Hindlimb muscle (tissue), 1 donor: ENCODE data around the gene METTL6. TPM values are rescaled to one million over a fixed set of nuclear protein-coding genes. Genes with fewer than 3 reads are reported as not detected.
"Not testable (repeated sequence)": the region's sequence is repeated elsewhere in the genome, so short reads cannot be mapped to it uniquely, and the experiment has no call there.

ENCODE experiments used
- DNase-seq: peaks from one replicate; pipeline ENCODE4 v3.0.0-alpha.2; 2013
- polyA plus RNA-seq: library from polyadenylated mRNA; unstranded; fragments of 120-200 nt; gene quantifications from one replicate; pipeline ENCODE4 v1.2.1, GENCODE V29; 2013; ENCODE audit not compliant: insufficient read length

The METTL6 gene
- polyA plus RNA-seq, 1 donor = 15.4 TPM

DNA sequence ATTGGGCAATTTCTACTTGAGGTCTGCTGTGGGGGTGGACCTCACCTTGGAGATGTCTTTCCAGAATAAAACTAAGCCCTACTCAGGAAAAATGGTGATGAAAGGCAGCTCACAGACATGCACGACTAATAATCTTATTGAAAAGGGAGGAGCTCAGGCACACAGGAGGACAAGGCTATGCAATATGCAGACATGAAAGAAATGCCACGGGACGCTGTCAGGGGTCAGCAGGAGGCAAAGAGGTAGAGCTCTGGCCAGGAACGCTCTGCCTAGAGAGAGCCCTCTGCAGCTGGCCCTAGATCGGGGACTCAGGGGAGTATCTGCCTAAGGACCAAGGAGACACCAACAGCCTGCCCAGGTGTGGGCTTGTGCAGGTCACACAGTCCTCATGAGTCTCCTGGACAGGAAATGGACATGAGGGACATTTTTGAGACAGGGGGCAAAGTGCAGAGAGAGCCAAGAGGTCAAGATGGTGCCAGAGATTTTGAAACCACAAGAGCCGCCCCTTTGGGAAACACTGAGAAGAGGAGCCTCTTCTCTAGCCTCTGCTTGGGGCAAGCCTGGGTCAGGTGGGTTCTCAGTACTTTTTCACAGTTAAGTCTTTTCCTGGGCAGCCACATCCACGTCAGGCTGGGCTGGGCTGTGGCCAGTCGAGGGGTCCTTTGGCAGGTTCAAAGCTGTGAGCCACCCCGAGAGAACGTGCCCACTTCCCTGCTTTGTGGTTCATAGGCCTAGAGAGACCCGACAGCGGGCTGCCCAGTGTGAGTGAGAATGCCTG lies 23.3 kb upstream of the METTL6 start:
- no peak for DNase-seq

GRCh38 chr3:15449489-15450224 lies 22.3 kb upstream of the METTL6 start:
- no peak for DNase-seq

DNA sequence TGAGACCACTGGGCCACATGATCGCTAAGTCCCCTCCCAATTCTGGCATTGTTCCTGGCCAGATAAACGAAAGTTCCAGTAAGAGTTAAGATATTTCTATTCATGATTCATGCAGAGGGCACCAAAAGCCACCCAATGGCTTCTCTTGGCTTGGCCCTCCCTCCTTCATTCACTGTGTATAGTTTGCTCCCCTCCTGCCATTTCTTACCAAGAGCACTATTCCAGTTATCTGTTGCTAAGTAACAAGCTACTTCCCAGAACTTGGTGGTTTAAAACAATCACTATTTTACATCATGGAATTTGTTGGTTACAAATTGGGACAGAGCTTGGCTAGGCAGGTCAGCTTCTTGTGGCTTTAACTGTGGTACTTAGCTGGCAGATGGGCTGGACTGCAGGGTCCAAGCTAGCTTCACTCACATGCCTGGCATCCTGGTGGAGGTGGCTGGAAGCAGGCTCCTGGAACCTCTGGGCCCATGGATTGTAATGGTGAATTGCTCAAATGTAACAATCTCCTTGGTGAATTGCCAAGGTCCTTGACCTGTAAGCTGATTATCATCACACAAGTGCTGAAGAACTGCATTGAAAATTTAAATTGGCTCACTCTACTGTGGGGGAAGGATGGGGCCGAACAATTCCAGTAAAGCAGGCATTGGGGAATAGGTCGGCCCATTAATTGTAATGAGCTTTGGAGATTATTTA lies 16.6 kb upstream of the METTL6 start:
- DNase-seq = no peak

GRCh38 chr3:15440891-15441290 lies 13.5 kb upstream of the METTL6 start:
- no peak for DNase-seq

DNA sequence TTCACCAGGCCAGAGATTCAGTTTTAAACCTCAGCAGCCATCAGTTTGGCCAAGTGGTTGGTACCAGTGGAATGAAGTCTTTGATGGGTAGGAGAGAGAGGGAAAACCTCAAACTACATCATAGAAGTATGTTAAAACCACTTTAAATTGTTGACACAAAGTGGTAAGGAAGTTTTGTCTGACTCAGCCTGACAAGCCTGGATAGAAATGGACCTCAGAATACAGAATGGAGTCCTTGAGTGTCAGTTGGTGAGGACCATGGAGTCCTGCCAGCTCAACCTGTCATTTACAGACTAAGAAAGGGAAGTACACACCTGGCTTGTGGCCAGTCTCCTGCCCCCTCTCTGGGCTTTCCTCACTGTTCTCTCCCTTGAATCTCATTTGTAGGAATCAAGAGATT lies 12.1 kb upstream of the METTL6 start:
- no peak for DNase-seq

GRCh38 chr3:15438983-15439382 lies 11.6 kb upstream of the METTL6 start:
- DNase-seq = no peak

GRCh38 chr3:15436246-15436645 lies 8.9 kb upstream of the METTL6 start:
- DNase-seq = no peak

DNA sequence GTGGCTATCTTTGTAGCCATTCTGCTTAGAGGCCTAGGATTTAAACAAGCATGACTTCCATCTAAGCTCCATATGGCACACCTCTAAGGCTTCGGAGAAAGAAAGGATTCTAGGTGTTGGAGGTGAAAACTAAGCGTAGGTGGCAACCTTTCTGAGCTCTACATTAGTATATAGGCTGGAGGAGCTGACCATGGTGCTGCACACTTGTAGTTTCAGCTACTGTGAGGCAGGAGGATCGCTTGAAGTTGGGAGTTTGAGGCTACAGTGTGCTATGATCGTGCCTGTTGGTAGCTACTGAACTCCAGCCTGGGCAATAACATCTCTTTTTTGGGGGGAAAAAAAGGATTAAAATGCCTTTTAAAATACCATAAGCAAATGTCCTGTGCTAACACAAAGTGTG lies 7.4 kb upstream of the METTL6 start:
- DNase-seq = no peak

GRCh38 chr3:15433531-15433930 lies 6.2 kb upstream of the METTL6 start:
- no peak for DNase-seq

DNA sequence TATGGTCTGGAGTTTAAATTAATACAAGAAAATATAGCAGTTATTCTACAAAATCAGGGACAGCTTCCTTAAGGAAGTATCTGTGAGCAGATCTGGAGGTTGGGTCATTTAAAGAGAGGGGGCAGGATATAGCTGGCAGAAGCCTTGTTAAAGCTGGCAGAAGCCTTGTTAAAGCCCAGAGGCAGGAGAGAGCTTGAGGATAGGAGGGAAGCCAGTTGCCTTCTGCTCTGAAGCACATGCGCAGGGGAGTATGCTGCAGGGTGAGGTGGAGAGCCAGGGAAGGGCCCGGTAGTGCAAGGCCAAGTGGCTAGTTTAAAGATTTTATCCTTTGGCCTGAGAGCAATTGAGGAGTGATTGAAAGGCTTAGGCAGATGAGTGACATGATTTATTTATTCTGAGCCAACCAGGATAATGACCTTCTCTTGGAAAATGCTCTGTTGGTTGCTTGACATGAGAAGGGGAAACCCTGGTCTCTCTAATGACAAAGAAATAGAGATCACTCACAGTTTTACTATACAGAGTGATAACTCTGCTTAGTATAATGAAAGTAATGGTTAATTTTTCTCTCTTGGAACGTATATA lies 4.0 kb upstream of the METTL6 start:
- DNase-seq = no peak

DNA sequence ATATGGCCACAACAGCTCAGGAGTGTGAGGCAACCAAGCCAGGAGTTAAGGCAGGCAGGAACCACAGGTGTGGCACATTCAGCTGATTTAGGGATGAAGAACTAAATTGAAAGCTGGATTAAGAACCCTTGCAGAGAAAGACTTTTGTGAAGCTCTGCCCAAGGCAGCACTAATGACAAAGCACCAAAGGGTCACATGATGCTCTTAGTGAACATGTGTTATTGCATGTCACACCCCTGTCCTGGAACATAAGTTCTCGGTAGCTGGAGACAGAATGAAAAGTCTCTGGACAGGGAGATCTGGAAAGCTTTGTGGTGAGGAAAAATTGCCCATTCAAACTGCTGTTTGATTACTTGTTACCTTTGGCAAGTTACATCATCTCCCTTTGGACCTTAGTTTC lies 3.3 kb upstream of the METTL6 start:
- no peak for DNase-seq

- DNase-seq = no peak
These were observed 1.7 kb upstream of the METTL6 start for GRCh38 chr3:15429080-15429479.

- no peak for DNase-seq
These were observed 1.2 kb upstream of the METTL6 start for GRCh38 chr3:15428539-15428938.

DNA sequence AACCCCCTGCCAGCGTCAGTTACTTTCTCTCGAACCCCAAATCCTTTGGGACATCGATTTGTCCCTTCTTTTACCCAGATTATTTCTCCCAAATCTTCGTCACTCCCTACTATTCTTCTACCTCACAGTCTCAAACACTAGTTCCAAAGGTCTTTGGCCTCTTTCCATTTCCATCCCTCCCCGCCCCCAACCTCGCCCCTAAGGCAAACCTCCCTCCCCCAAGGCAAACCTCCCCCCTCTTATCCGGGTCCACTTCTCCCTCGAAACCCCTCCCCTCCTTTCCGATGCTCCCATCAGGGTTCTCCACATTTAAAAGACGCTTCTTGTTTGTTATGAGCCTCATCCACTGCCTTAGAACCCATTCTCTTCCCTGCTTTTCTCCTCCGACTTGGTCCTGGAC lies 637 bp upstream of the METTL6 start:
- DNase-seq = no peak

DNA sequence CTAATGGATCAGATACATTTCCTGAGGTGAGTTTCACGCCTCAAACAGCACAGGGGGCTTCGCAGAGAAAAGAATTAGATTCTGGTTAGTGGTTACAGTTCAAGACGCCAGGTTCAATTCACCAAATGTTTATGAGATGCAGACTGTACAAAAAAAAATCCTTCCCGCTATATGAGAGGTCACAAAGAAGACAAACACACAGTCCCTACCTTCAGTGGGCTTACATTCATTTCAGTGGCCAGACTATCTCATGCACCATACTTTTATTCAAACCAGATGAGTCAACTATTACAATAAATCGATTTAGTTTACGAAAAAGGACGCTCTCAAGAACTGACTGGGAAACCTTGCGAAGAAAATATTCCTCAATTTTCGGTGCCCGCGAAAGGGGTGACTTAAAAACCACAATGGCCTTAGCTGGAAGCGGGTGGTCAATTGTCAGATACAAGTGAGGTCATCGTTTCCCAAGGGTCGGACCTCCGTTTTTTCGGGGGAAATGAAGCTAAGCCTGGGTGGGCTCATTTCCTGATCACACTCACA lies 695 bp downstream of the METTL6 start:
- no peak for DNase-seq

GRCh38 chr3:15420871-15421270 lies 6.5 kb downstream of the METTL6 start:
- DNase-seq = no peak

DNA sequence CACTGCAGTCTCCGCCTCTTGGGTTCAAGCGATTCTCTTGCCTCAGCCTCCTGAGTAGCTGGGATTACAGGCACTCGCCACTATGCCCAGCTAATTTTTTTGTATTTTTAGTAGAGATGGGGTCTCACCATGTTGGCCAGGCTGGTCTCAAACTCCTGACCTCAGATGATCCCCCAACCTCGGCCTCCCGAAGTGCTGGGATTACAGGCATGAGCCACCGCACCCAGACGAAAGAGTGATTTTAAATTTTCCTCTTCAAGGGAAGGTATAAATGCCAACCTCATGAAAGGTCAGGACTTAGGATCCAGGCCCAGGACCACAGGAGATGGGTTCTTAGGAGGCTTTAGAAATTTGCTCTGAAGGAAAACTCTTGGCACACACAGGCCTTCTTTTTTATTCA lies 16.4 kb downstream of the METTL6 start:
- not testable (repeated sequence) for DNase-seq

DNA sequence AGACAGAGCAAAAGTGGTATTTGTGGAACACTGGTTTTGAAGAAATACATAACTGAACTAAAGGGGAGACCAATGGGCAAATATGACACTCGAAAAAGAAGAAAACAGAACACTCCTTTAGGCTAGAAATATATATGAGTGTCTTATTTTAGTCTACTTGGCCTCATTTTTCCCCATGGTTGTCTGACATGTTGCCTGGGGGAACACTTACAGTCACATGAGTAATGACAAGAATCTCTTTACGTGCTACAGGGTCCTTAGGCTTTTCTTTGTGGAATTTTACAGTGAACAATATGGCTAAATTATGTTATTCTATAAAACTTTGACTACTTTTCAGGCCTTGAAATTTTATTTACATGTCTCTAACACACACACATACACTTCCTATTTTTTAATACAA lies 17.6 kb downstream of the METTL6 start:
- DNase-seq = no peak

DNA sequence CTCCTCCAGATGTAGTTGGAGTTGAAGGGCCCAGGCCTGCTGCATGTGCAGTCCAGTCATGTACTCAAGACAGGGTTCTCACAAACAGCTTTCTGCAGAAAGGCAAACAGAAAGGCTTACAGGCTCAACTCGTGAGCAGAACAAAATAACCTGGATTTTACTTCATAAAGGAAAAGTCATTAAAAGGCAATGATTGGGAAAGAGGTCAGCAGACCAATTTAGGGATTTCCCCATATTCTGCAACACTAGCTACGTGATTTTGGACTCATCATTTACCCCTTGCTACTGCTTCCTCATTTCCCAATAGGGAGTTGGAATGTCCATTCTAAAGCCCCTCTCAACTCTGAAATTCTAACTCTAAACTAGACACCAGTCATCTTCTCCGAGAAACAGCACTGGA lies 18.1 kb downstream of the METTL6 start:
- DNase-seq = no peak

- no peak for DNase-seq
These were observed 21.8 kb downstream of the METTL6 start for GRCh38 chr3:15405448-15406050.

GRCh38 chr3:15404767-15405166 lies 22.6 kb downstream of the METTL6 start:
- DNase-seq = no peak

GRCh38 chr3:15403965-15404364 lies 23.4 kb downstream of the METTL6 start:
- no peak for DNase-seq

- DNase-seq = peak; percentile 73
These were observed 23.8 kb downstream of the METTL6 start for GRCh38 chr3:15403495-15403894.
